CD4-positive, alpha-beta T cell (primary cell): ENCODE results near the gene PALM. TPM values are rescaled to one million over a fixed set of nuclear protein-coding genes. Genes with fewer than 3 reads are reported as not detected.

Source experiments
- ATAC-seq: fragments of 200-7000 bp; cut with Tn5 transposase; one replicate; pipeline ENCODE4 v1.10.0; 2022; ENCODE audit warnings: mild to moderate bottlenecking; ENCODE audit not compliant: poor library complexity
- CTCF ChIA-PET: fragments of 350-600 bp; sonication (Branson Sonifier 250); formaldehyde crosslinking; loops from one replicate; lab custom pipeline; 2021; ENCODE audit warnings: antibody characterized with exemption, inconsistent platforms; lab: Charles Lee
- POLR2A ChIA-PET: fragments of 350-600 bp; sonication (Branson Sonifier 250); formaldehyde crosslinking; loops from one replicate; lab custom pipeline; 2021; ENCODE audit warnings: antibody characterized with exemption, inconsistent platforms; lab: Charles Lee
- DNase-seq, 14 experiments: peaks; one replicate each; pipeline ENCODE4 v3.0.0-alpha.2; 2013 to 2020; ENCODE audit warnings: mixed read lengths in 2 of 14
- H3K27ac ChIP-seq, 2 donors: one replicate each; pipeline versions ENCODE4 v1.5.1 to v1.7.0; 2013; ENCODE audit warnings: low read length in 2 of 2, low read depth in 1 of 2, mild to moderate bottlenecking in 1 of 2
- H3K27me3 ChIP-seq, 2 experiments: 1 replicate in 1 of 2; 2 replicates in 1 of 2; pipeline versions ENCODE4 v1.6.1 to v1.7.0; 2013; ENCODE audit warnings: low read length in 2 of 2, control low read depth in 1 of 2, mild to moderate bottlenecking in 1 of 2, moderate library complexity in 1 of 2; ENCODE audit not compliant: insufficient read depth in 2 of 2, control insufficient read depth in 1 of 2
- H3K36me3 ChIP-seq: one replicate; pipeline ENCODE4 v1.6.1; 2013; ENCODE audit warnings: low read length, control low read depth; ENCODE audit not compliant: insufficient read depth
- H3K4me1 ChIP-seq: one replicate; pipeline ENCODE4 v1.6.1; 2013; ENCODE audit warnings: low read length, control low read depth; ENCODE audit not compliant: insufficient read depth
- H3K4me3 ChIP-seq: one replicate; pipeline ENCODE4 v1.5.1; 2013; ENCODE audit warnings: mild to moderate bottlenecking, low read length, moderate library complexity
- H3K9me3 ChIP-seq, 2 experiments: 1 replicate in 1 of 2; 2 replicates in 1 of 2; pipeline versions ENCODE4 v1.6.1 to v1.7.0; 2013; ENCODE audit warnings: low read length in 2 of 2, mild to moderate bottlenecking in 2 of 2, control low read depth in 1 of 2, moderate library complexity in 1 of 2; ENCODE audit not compliant: control insufficient read depth in 1 of 2, insufficient read depth in 1 of 2
- H3K27ac Mint-ChIP-seq: one replicate; pipeline ENCODE4 v1.8.0; 2020; ENCODE audit warnings: mixed read lengths
- H3K27me3 Mint-ChIP-seq: one replicate; pipeline ENCODE4 v1.8.0; 2021; ENCODE audit warnings: mixed read lengths
- H3K36me3 Mint-ChIP-seq: one replicate; pipeline ENCODE4 v1.8.0; 2021; ENCODE audit warnings: low read depth, mixed read lengths
- H3K4me1 Mint-ChIP-seq: one replicate; pipeline ENCODE4 v1.8.0; 2021; ENCODE audit warnings: low read depth, mixed read lengths
- H3K4me3 Mint-ChIP-seq: one replicate; pipeline ENCODE4 v1.8.0; 2020; ENCODE audit warnings: mild to moderate bottlenecking, mixed read lengths
- H3K9me3 Mint-ChIP-seq: one replicate; pipeline ENCODE4 v1.8.0; 2020; ENCODE audit warnings: mixed read lengths
- CTCF ChIP-seq: fragments of 200-600 bp; IDR thresholded peaks from one replicate; pipeline ENCODE4 v1.8.0; 2022; ENCODE audit warnings: antibody characterized with exemption, mild to moderate bottlenecking
- intact Hi-C, 2 experiments: fragments of 100-400 bp; cut with DNase I in 1 of 2; cut with micrococcal nuclease in 1 of 2; formaldehyde crosslinking; loops; one replicate each; pipeline versions ENCODE4 v1.15.1 to v1.9.0; 2023 to 2025; cut with DNase I, micrococcal nuclease
- total RNA-seq, 174 experiments: library from RNA in 2 of 174; stranded (reverse) in 2 of 174; gene quantifications; one replicate each; pipeline ENCODE4 v1.2.3 and lab custom pipeline; 2021 to 2026

PALM gene
- total RNA-seq, 2 experiments from 2014 or later, result not detected

GRCh38 chr19:729965-730668, 21.4 kb downstream of the PALM start:
- Histone ChIP-seq H3K36me3 (no peaks in the 10 kb centered on the region), H3K4me3 (no peak overlapping the region), H3K27me3 (no peaks in the 10 kb centered on the region), H3K4me1 (peaks cover 19% of the 10 kb centered on the region), H3K9me3 (no peaks in the 10 kb centered on the region), H3K27ac (no peak overlapping the region)
- Mint-ChIP-seq H3K27me3 (peaks cover 5% of the 10 kb centered on the region), H3K36me3 (no peaks in the 10 kb centered on the region), H3K27ac (no peak overlapping the region), H3K4me1 (peaks cover 6% of the 10 kb centered on the region), H3K9me3 (no peaks in the 10 kb centered on the region), H3K4me3 (no peak overlapping the region)
- intact Hi-C loops, result no loop called here
- ChIA-PET POLR2A (no interaction called here), CTCF (no interaction called here)
- no peak for TF ChIP-seq CTCF
- DNase-seq (no peak), ATAC-seq (no peak)

- DNase-seq (no peak), ATAC-seq (no peak)
- Histone ChIP-seq H3K27me3 (no peaks in the 10 kb centered on the region), H3K27ac (no peak overlapping the region), H3K4me1 (peaks cover 19% of the 10 kb centered on the region), H3K36me3 (no peaks in the 10 kb centered on the region), H3K9me3 (no peaks in the 10 kb centered on the region), H3K4me3 (no peak overlapping the region)
- Mint-ChIP-seq H3K27me3 (no peaks in the 10 kb centered on the region), H3K4me3 (no peak overlapping the region), H3K4me1 (peaks cover 6% of the 10 kb centered on the region), H3K9me3 (no peaks in the 10 kb centered on the region), H3K36me3 (no peaks in the 10 kb centered on the region), H3K27ac (no peak overlapping the region)
- intact Hi-C loops, result no loop called here
- no peak for TF ChIP-seq CTCF
- CTCF ChIA-PET, result interaction anchor here (1.0 kb wide), 1 partner anchor 147 kb away, joined by 3 read pairs; no protein-coding TSS in a partner anchor
- POLR2A ChIA-PET, result no interaction called here
Measured at GRCh38 chr19:731000-731399, 22.3 kb downstream of the PALM start.

- H3K36me3 Mint-ChIP-seq, result no peaks in the 10 kb centered on the region
- no peaks in the 10 kb centered on the region for H3K27me3 ChIP-seq
- no peaks in the 10 kb centered on the region for H3K27me3 Mint-ChIP-seq
- no peaks in the 10 kb centered on the region for H3K36me3 ChIP-seq
- no peak for TF ChIP-seq CTCF
- peaks cover 20% of the 10 kb centered on the region for H3K4me1 ChIP-seq
- intact Hi-C loops, result no loop called here
- peaks cover 6% of the 10 kb centered on the region for H3K4me1 Mint-ChIP-seq
- POLR2A ChIA-PET, result no interaction called here
- CTCF ChIA-PET, result interaction anchor here (0.6 to 1.9 kb wide), 3 partner anchors 59 to 148 kb away, joined by 3 to 25 read pairs (median 3); no protein-coding TSS in a partner anchor
- ATAC-seq (no peak), DNase-seq (peak in 1 of 14 experiments; percentile 38)
- H3K9me3 Mint-ChIP-seq, result no peaks in the 10 kb centered on the region
- no peak overlapping the region for H3K27ac Mint-ChIP-seq
- no peak overlapping the region for H3K4me3 ChIP-seq
- H3K27ac ChIP-seq, result no peak overlapping the region
- no peaks in the 10 kb centered on the region for H3K9me3 ChIP-seq
- no peak overlapping the region for H3K4me3 Mint-ChIP-seq
Measured at GRCh38 chr19:732148-733069, 23.7 kb downstream of the PALM start.
